ENCODE measurements around the gene TRIM5.
A peak's percentile ranks its signal among the peaks of the same experiment; 100 is the strongest.
"Not testable (repeated sequence)": the region's sequence is repeated elsewhere in the genome, so short reads cannot be mapped to it uniquely, and the experiment has no call there.

The TRIM5 gene

DNA sequence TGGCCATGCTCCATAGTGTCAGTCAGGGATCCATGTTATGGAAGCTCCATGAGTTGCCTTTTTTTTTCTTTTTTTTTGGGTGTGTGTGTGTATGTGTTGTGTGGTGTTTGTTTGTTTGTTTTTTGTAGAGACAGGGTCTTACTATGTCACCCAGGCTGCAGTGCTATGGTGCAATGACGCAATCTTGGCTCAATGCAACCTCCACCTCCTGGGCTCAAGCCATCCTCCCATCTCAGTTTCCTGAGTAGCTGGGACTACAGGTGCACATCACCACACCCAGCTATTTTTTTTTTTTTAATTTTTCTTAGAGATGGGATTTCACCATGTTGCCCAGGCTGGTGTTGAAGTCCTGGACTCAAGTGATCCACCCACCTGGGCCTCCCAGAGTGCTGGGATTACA lies 3.6 kb upstream of the TRIM5 start:
- peak; percentile 23 for DNase-seq (ENCODE audit: low spot score)

DNA sequence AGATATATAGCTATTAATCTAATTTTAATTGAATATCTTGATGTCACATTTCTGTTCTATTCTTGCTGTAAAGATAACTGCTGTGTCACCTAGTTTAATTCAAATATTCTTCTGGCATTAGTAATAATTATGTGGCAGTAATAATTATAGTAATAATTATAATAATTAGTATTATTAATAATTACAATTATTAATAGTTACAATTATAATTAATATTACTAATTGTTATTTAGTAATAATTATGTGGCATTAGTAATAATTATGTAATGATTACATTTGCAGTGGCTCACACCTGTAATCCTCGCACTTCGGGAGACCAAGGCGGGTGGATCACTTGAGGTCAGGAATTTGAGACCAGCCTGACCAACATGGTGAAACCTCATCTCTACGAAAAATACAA lies 1.6 kb upstream of the TRIM5 start:
- DNase-seq (ENCODE audit: low spot score) = no peak

DNA sequence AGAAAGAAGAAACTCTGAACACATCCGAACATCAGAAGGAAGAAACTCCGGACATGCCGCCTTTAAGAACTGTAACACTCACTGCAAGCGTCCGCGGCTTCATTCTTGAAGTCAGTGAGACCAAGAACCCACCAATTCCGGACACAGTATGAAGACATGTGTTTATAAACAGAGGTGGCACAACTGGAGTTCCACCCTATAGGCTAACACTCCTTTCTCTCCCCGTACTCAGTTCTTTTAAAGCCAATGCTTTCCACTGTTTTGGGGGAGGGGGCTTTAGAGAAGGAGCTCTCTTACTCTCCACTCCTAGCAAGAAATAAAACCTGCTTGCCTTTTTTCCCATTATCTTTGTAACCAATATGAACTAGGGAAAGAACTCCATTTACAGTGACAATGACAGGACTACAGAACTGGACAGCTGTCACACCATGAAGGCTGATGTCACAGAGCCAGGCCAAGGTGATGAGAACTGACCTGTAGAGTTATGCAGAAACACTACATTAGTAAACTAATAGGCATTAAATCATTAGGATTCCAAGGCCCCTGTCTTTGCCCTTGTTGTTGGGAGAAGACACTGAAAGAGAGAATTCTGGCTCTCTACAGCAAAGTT lies 733 bp downstream of the TRIM5 start:
- no peak for DNase-seq (ENCODE audit: low spot score)

- DNase-seq (ENCODE audit: low spot score) = peak; percentile 51
Observed at GRCh38 chr11:5683620-5684019, 1.3 kb downstream of the TRIM5 start.

- not testable (repeated sequence) for DNase-seq (ENCODE audit: low spot score)
Observed at GRCh38 chr11:5682890-5683441, 1.9 kb downstream of the TRIM5 start.

GRCh38 chr11:5679811-5680210 lies 5.1 kb downstream of the TRIM5 start:
- no peak for DNase-seq (ENCODE audit: low spot score)

DNA sequence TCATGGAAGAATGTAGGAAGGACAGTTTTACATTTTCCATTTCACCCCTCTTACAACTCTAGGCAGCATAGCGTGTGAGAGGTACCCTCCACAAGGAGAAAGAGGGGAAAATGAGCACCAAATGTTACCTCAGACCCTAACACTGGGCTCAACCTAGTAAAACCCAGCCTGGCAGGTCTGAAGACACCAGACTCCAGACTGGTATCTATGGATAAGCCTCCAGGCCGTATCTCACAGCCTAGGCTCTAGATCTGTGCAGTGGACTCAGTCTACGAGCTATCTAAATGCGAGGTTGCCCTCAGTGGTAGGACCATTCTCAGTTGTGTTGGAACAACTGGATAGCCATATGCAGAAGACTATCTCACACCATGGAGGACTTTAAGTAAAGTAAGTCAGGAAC lies 10.5 kb downstream of the TRIM5 start:
- no peak for DNase-seq (ENCODE audit: low spot score)

DNA sequence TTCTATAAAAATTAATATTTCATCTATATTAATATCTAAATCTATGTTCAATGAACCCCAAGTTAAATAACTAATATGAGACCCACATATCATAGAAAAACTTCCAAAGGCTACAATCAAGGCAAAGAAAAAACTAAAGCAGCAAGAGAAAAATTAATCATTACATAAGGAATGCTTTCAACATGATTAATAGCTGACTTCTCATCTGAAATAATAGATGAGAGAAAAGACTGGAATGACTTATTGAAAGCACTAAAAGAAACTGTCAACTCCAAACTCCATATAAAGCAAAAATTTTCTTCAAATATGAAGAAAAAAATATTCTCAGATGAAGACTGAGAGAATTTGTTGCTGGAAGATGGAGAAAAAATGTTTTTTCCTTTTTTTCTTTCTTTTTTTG lies 13.0 kb downstream of the TRIM5 start:
- no peak for DNase-seq (ENCODE audit: low spot score)

DNA sequence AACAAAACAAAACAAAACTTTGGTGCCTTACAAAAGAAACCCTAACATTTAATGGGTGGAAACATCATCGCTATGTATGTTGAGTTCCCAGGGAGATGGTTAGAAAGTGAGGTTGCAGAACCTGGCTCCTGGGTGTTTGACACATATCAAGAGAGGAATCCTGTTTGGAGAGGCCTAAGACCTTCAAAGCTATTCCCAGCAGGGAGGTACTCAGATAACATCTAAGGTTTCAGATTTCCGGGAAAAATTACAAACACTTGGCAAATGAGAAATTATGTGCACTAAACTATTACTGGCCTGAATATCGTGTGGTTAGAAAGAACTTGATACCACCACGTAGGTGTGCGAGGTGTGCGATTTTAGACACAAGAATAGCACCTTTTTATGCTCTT lies 18.5 kb downstream of the TRIM5 start:
- DNase-seq (ENCODE audit: low spot score) = no peak

DNA sequence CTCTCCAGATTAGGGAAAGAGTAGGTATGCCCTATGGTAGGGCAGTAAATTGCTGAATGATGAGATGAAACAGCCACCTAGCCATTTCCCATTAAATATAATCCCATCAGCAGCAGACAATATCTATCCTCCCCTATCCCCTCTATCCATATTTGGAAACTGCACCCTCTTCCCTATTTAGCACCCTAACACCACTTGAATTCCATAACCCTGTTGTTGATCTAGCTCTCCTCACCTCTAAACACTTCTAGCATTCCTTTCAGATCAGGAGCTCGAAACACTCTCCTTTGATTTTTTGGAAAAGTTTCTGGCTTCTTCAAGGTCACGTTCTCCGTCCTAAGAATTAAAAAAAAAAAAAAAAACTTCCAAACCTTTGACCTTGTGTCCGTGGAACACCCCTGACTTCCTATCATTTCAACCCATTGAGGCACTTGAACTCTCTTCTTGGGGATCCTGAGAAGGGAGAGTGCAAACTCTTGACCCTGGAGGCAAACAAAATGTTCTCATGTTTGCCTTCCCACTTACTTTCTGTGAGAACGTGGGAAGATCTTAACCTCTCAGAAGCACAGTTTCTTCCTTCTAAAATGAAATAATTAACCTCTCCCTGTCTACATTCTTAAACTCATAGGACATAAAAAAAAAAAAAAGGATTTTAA lies 19.0 kb downstream of the TRIM5 start:
- DNase-seq (ENCODE audit: low spot score) = no peak

DNA sequence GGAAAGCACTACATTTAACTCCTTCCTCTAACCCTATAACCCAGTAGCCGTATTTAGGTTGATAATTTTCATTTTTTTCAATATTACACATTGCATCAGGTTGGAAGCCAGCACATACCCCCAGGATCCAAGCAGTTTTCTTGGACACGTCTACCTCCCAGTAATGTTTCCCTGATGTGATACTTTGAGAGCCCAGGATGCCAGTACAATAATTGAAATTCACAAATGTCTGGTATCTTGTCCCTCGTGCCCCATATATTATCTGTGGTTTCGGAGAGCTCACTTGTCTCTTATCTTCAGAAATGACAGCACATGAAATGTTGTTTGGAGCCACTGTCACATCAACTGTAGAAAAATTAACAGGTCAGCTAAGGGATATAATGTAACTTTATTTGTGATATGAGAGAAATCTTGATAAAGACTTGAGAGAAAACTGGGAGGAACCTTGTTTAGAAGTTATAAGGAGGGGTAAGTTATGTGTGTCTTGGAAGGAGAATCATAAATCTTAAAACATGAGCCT lies 19.8 kb downstream of the TRIM5 start:
- DNase-seq (ENCODE audit: low spot score) = no peak

DNA sequence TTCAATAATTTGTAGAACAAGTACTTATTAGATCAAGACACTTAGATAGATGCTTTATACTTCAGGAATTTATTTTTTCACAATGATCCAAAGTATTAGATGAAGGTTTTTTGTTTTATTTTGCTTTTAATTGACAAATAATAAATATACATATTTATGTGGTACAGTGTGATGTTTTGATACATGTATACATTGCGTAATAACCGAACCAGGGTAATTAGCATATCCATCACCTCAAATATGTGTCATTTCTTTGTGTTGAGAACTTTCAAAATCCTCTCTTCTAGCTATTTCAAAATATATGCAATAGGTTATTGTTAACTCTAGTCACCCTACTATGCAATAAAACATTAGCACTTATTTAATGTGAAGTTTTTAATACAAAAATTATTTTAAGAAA lies 21.4 kb downstream of the TRIM5 start:
- DNase-seq (ENCODE audit: low spot score) = no peak

- DNase-seq (ENCODE audit: low spot score) = no peak
Observed at GRCh38 chr11:5658318-5658717, 26.6 kb downstream of the TRIM5 start.

DNA sequence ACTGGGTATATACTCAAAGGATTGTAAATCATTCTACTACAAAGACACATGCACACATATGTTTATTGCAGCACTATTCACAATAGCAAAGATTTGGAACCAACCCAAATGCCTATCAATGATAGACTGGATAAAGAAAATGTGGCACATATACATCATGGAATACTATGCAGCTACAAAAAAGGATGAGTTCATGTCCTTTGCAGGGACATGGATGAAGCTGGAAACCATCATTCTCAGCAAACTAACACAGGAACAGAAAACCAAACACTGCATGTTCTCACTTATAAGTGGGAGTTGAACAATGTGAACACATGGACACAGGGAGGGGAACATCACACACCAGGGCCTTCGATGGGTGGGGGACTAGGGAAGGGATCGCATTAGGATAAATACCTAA lies 27.9 kb downstream of the TRIM5 start:
- not testable (repeated sequence) for DNase-seq (ENCODE audit: low spot score)

GRCh38 chr11:5655474-5655873 lies 29.4 kb downstream of the TRIM5 start:
- DNase-seq (ENCODE audit: low spot score) = no peak

- no peak for DNase-seq (ENCODE audit: low spot score)
Observed at GRCh38 chr11:5646139-5646538, 38.7 kb downstream of the TRIM5 start.

DNA sequence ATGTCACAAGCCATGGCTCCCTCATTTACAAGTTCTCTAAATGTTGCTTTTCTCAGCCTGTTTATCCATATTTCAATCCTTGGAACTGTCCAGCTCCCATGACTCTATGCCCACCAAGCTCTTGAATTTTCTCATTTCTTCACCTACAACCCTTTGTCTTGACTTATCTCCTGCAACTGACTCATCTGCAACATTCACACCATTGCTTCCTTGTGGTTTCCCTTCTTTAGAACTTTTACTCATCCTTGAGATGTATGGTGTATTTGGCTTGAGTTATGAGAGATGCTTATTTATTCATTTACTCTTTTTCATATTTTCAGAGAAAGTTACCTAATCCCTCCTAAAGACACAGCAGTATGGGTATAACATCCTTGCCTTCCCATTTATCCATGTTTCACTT lies 41.3 kb downstream of the TRIM5 start:
- DNase-seq (ENCODE audit: low spot score) = no peak

DNA sequence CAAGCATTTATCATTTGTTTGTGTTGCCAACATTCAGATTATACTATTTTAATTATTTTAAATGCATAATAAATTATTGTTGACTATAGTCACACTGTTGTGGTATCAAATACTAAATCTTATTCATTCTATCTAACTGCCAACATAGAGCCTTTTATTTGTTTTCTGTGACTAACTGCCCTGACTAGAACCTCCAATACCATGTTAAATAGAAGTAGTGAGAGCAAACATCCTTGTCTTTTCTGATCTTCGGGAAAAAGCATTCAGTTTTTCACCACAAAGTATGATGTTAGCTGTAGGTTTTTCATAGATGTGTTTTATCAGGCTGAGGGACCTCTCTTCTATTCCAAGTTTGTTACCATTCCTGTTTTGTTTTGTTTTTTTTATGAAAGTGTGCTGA lies 44.9 kb downstream of the TRIM5 start:
- no peak for DNase-seq (ENCODE audit: low spot score)

DNA sequence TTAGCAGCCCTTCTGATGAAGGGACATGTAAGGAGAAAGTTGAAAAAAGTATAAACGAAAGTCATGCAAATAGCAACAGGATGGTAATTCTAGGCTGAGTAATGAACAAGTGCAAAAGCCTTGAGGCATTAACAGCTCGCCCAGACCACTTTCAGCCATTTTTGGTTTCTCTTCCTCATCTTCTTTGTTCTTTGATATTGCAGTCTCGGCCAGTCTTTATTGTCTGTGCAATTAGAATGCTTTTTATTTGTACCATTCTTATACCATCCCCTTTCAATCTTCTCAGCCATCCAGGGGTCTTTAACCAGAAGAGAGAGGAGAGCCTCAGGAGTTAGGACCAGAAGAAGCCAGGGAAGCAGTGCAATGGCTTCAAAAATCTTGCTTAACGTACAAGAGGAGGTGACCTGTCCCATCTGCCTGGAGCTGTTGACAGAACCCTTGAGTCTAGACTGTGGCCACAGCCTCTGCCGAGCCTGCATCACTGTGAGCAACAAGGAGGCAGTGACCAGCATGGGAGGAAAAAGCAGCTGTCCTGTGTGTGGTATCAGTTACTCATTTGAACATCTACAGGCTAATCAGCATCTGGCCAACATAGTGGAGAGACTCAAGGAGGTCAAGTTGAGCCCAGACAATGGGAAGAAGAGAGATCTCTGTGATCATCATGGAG lies 52.8 kb downstream of the TRIM5 start:
- DNase-seq (ENCODE audit: low spot score) = no peak

DNA sequence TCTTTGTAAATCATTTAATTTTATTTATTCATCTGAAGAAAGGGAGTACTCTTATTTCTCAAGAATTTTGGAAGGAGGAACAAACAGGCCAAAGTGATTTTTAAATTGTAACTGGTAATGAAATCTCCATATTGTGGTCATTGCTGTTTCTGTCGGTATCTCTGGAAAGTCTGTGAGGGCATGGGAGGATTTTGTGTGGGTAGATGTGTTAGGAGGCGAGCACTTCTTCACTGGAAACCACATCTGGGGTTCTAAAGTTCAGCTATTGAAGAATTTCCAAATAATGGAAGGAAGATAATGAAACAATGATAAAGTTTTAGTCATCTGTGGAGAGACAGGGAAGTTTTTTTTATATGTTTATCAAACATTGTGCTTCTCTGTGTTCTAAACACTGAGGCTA lies 53.5 kb downstream of the TRIM5 start:
- DNase-seq (ENCODE audit: low spot score) = no peak

GRCh38 chr11:5626196-5626595 lies 58.7 kb downstream of the TRIM5 start:
- DNase-seq (ENCODE audit: low spot score) = no peak

DNA sequence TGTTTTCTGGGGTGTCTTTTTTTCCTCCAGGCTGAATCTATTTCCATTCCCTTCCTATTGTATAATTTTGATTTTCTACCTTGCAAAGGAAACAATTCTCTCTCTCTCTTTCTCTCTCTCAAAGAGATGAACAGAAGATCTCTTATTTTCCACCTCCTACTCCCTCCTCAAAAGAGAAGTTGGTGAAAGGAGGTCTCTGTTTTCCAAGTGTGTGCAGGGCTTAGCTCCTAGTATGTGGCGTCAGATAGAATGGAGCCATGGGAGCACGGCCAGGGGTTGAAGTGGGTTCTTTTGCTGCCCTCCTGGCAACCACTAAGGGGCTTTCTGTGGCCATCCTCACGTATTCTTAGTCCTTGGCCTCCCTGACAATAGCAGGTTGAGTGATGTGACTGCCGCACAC lies 59.6 kb downstream of the TRIM5 start:
- DNase-seq (ENCODE audit: low spot score) = no peak
